Measurements from ENCODE around the gene ALDH4A1.

The ALDH4A1 gene

GRCh38 chr1:18943914-18944572 lies 41.7 kb upstream of the ALDH4A1 start:
- Mint-ChIP-seq H3K4me1 (ENCODE audit: low read depth) (peaks cover 54% of the 10 kb centered on the region), H3K27me3 (peaks cover 8% of the 10 kb centered on the region), H3K4me3 (no peak overlapping the region), H3K27ac (peak overlapping the region; percentile 20), H3K36me3 (ENCODE audit: low read depth) (no peaks in the 10 kb centered on the region), H3K9me3 (no peaks in the 10 kb centered on the region)
- intact Hi-C loops (cut with micrococcal nuclease), result no loop called here

DNA sequence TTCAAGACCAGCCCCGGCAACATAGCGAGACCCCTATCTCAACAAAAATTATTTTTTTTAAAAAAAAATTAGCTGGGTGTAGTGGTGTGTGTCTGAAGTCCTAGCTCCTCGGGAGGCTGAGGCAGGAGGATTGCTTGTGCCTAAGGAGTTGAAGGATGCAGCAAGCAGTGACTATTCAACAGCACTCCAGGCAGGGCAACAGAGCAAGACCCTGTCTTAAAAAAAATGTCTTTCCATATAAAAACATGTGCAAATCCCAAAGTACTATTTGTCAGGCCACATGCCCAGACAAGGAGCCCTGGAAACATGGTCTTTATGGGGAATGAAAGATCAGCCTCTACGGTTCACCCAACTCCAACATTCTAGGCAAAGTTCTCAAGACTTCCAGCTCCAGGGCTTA lies 40.8 kb upstream of the ALDH4A1 start:
- no peaks in the 10 kb centered on the region for H3K36me3 Mint-ChIP-seq (ENCODE audit: low read depth)
- peaks cover 46% of the 10 kb centered on the region for H3K4me1 Mint-ChIP-seq (ENCODE audit: low read depth)
- no peak overlapping the region for H3K4me3 Mint-ChIP-seq
- intact Hi-C loops (cut with micrococcal nuclease), result no loop called here
- H3K9me3 Mint-ChIP-seq, result no peaks in the 10 kb centered on the region
- H3K27me3 Mint-ChIP-seq, result peaks cover 8% of the 10 kb centered on the region
- no peak overlapping the region for H3K27ac Mint-ChIP-seq

- no peaks in the 10 kb centered on the region for H3K36me3 Mint-ChIP-seq (ENCODE audit: low read depth)
- H3K9me3 Mint-ChIP-seq, result no peaks in the 10 kb centered on the region
- peaks cover 37% of the 10 kb centered on the region for H3K4me1 Mint-ChIP-seq (ENCODE audit: low read depth)
- H3K27me3 Mint-ChIP-seq, result peaks cover 8% of the 10 kb centered on the region
- H3K27ac Mint-ChIP-seq, result no peak overlapping the region
- H3K4me3 Mint-ChIP-seq, result no peak overlapping the region
- intact Hi-C loops (cut with micrococcal nuclease), result no loop called here
These were observed 40.0 kb upstream of the ALDH4A1 start for GRCh38 chr1:18942340-18942739.

- Mint-ChIP-seq H3K27ac (no peak overlapping the region), H3K4me1 (ENCODE audit: low read depth) (peaks cover 34% of the 10 kb centered on the region), H3K9me3 (no peaks in the 10 kb centered on the region), H3K27me3 (peaks cover 8% of the 10 kb centered on the region), H3K36me3 (ENCODE audit: low read depth) (no peaks in the 10 kb centered on the region), H3K4me3 (no peak overlapping the region)
- intact Hi-C loops (cut with micrococcal nuclease), result no loop called here
These were observed 39.1 kb upstream of the ALDH4A1 start for GRCh38 chr1:18941221-18942141.

GRCh38 chr1:18940303-18941020 lies 38.1 kb upstream of the ALDH4A1 start:
- Mint-ChIP-seq H3K36me3 (ENCODE audit: low read depth) (no peaks in the 10 kb centered on the region), H3K9me3 (no peaks in the 10 kb centered on the region), H3K27me3 (peaks cover 6% of the 10 kb centered on the region), H3K27ac (no peak overlapping the region), H3K4me3 (no peak overlapping the region), H3K4me1 (ENCODE audit: low read depth) (peaks cover 29% of the 10 kb centered on the region)
- intact Hi-C loops (cut with micrococcal nuclease), result no loop called here

DNA sequence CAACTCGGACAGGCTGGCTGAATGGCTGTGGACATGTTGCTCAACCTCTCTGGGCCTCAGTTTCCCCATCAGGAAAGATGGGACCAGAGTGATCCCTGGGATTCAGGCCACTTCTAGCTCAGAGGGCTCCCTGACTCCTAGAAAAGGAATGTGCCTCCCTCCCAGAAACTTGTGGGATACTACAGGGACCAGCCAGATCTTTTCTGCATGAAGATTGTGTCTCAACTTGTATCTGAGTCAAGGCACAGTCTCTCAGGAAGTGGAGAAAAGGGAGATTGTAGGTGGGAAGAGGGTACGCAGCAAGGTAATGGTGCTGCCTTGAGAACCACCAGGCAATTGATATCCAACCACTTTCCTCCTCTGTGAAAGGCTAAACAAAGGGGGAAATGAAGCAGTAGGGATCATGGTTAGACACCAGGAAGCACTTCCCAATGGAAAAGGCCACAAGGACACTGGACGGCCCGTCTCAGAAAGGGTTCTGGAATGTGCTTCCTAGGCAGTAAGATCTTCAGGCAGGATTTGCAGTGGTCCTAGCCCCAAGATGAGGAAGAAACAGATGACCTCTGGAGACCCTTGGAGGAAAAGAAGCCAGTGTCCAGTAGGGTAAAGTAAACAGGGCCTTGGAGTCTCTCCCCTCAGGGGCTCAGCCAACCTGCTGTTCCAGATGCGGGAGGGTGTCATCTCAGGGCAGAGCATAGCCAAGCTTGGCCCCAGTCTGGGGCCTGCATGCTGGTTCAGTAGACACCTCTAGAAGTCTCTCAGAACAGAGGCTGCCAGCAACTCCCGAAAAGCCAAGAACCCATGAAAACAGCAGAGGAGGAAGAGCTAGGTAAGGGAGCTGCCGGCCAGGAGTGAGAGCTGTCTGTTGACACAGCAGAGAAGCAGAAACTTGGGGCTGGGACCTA lies 37.3 kb upstream of the ALDH4A1 start:
- Mint-ChIP-seq H3K4me1 (ENCODE audit: low read depth) (peaks cover 21% of the 10 kb centered on the region), H3K27me3 (peaks cover 3% of the 10 kb centered on the region), H3K4me3 (no peak overlapping the region), H3K27ac (no peak overlapping the region), H3K36me3 (ENCODE audit: low read depth) (no peaks in the 10 kb centered on the region), H3K9me3 (no peaks in the 10 kb centered on the region)
- intact Hi-C loops (cut with micrococcal nuclease), result no loop called here

GRCh38 chr1:18938707-18939070 lies 36.3 kb upstream of the ALDH4A1 start:
- peaks cover 3% of the 10 kb centered on the region for H3K27me3 Mint-ChIP-seq
- H3K4me1 Mint-ChIP-seq (ENCODE audit: low read depth), result peaks cover 18% of the 10 kb centered on the region
- H3K4me3 Mint-ChIP-seq, result no peak overlapping the region
- intact Hi-C loops (cut with micrococcal nuclease), result no loop called here
- H3K9me3 Mint-ChIP-seq, result no peaks in the 10 kb centered on the region
- H3K27ac Mint-ChIP-seq, result no peak overlapping the region
- H3K36me3 Mint-ChIP-seq (ENCODE audit: low read depth), result no peaks in the 10 kb centered on the region

- peaks cover 3% of the 10 kb centered on the region for H3K27me3 Mint-ChIP-seq
- no peak overlapping the region for H3K4me3 Mint-ChIP-seq
- no peak overlapping the region for H3K27ac Mint-ChIP-seq
- intact Hi-C loops (cut with micrococcal nuclease), result no loop called here
- H3K36me3 Mint-ChIP-seq (ENCODE audit: low read depth), result no peaks in the 10 kb centered on the region
- H3K4me1 Mint-ChIP-seq (ENCODE audit: low read depth), result peaks cover 18% of the 10 kb centered on the region
- H3K9me3 Mint-ChIP-seq, result no peaks in the 10 kb centered on the region
These were observed 35.8 kb upstream of the ALDH4A1 start for GRCh38 chr1:18938008-18938706.

DNA sequence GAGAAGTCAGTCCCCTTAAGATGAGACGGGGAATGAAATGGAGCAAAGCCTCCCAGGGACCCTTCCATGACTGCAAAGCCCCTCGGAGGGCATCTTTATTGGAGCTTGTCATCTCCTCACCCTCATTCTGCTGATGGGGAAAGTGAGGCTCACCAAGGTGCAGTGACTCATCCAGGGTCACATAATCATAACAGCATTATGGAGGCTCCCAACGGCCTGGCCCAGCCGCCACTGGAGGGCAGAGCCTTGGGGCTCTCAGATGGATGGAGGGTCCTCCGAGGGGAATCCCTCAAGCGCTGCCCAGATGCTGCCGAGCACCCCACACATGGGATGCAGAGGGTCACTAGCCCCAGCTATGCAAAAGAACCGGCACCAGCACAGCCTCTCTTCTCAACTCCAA lies 35.2 kb upstream of the ALDH4A1 start:
- Mint-ChIP-seq H3K4me1 (ENCODE audit: low read depth) (peaks cover 18% of the 10 kb centered on the region), H3K27me3 (peaks cover 3% of the 10 kb centered on the region), H3K36me3 (ENCODE audit: low read depth) (no peaks in the 10 kb centered on the region), H3K27ac (no peak overlapping the region), H3K9me3 (no peaks in the 10 kb centered on the region), H3K4me3 (no peak overlapping the region)
- intact Hi-C loops (cut with micrococcal nuclease), result no loop called here

- H3K27ac Mint-ChIP-seq, result no peak overlapping the region
These were observed 34.6 kb upstream of the ALDH4A1 start for GRCh38 chr1:18936814-18937481.

DNA sequence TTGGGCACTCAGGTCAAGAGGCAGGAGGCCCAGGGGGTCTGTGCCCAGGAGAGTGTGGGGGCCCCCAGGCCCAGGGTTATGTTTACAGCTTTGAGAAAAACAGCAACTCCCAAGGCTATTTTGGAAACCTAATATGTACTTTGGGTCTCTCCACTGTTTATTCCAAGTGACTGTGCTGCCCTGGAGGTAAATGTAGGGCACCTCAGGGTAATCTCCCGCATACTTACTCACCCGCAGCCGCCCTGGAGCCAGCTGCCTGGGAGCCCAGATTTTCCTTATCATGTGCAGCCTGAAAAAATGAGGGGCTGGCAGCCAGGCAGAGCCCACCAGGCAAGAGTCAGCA lies 34.1 kb upstream of the ALDH4A1 start:
- Mint-ChIP-seq H3K9me3 (no peaks in the 10 kb centered on the region), H3K4me1 (ENCODE audit: low read depth) (peaks cover 17% of the 10 kb centered on the region), H3K4me3 (no peak overlapping the region), H3K36me3 (ENCODE audit: low read depth) (no peaks in the 10 kb centered on the region), H3K27me3 (peaks cover 5% of the 10 kb centered on the region), H3K27ac (no peak overlapping the region)
- intact Hi-C loops (cut with micrococcal nuclease), result no loop called here

More at GRCh38 chr1:18936814-18937481, 34.6 kb upstream of the ALDH4A1 start:
- H3K36me3 Mint-ChIP-seq (ENCODE audit: low read depth), result no peaks in the 10 kb centered on the region
- H3K4me3 Mint-ChIP-seq, result no peak overlapping the region
- intact Hi-C loops (cut with micrococcal nuclease), result no loop called here
- H3K4me1 Mint-ChIP-seq (ENCODE audit: low read depth), result peaks cover 17% of the 10 kb centered on the region
- peaks cover 3% of the 10 kb centered on the region for H3K27me3 Mint-ChIP-seq
- no peaks in the 10 kb centered on the region for H3K9me3 Mint-ChIP-seq

GRCh38 chr1:18934205-18935000 lies 32.0 kb upstream of the ALDH4A1 start:
- no peak overlapping the region for H3K4me3 Mint-ChIP-seq
- no peaks in the 10 kb centered on the region for H3K36me3 Mint-ChIP-seq (ENCODE audit: low read depth)
- peaks cover 2% of the 10 kb centered on the region for H3K27me3 Mint-ChIP-seq
- H3K27ac Mint-ChIP-seq, result no peak overlapping the region
- H3K9me3 Mint-ChIP-seq, result no peaks in the 10 kb centered on the region
- intact Hi-C loops (cut with micrococcal nuclease), result no loop called here
- H3K4me1 Mint-ChIP-seq (ENCODE audit: low read depth), result peaks cover 36% of the 10 kb centered on the region
